NCI-H1092 treated with DMSO at 0.1 percent for 48 hours (cell line): ENCODE measurements around the gene LGALS12.
A peak's percentile ranks its signal among the peaks of the same experiment; 100 is the strongest.
"Not testable (repeated sequence)": the region's sequence is repeated elsewhere in the genome, so short reads cannot be mapped to it uniquely, and the experiment has no call there.

Experiments used
- DNase-seq: peaks from one replicate; lab custom pipeline; 2025; lab: John Stamatoyannopoulos, UW

Gene LGALS12

DNA sequence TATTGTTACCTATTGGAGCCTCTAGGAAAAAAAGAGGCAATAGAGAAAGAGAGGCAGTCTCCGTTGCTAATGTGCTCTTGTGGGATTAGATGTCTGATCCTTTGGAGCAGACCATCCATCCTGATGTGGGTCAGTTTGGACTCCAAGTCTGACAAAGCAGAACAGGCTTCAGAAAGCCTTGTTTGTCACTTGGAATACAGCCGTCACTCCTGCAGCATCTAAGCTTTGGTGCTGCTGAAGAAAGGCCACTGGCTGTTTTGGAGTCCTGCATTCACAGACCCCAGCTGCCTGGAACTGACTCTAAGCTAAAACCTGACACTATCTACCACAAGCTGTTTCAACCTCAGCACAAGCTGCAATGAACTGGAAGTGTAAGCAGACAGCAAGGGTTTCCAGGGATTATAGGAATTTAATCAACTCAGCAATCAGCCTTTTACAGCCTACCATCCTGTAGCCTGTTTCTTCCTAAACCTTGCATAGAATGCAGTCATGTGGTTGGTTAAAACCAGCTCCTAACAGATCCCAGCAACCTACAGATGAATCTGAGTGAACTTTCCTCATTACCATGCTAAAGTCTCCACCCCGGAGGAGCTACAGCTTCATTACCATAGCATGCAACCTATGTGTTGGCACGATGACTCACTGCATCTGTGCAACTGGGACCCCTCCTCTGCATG, 27.1 kb downstream of the LGALS12 start:
- DNase-seq = no peak

- DNase-seq = no peak
Observed at GRCh38 chr11:63534076-63534475, 28.2 kb downstream of the LGALS12 start.

GRCh38 chr11:63534895-63535461, 29.1 kb downstream of the LGALS12 start:
- no peak for DNase-seq

GRCh38 chr11:63535734-63536133, 29.9 kb downstream of the LGALS12 start:
- no peak for DNase-seq

DNA sequence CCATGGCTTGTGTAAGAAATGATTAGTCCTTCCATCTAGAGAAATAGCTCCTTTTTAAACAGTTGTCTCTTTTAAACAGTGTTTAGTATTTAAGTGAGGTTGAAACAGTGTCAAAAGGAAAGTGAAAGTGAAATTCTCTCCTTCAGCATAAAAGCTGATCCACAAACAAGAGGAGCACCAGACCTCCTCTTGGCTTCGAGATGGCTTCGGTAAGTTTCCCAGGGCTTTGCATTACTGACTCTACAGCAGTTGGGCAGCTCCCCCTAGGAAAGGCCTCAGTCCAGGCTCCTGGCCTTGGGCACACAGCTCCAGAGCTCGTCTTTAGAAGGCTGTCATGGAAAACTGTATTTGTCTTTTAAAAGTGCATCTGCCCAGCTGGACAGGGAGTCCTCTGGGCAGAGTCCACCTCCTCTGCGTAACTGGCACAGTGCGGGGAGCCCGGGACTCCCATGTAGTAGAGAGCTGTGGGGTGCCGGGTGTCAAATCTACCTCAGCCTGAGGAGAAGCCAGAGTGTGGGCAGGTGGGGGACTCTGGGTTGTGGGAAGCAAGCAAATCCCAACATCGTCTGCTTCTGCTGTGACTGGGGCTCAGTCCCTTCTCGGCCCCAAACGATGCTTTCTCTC, 30.9 kb downstream of the LGALS12 start, which contains the start of gene PLAAT4:
Gene PLAAT4 (plus strand): TSS at position 140 of the 624 bp plus-strand sequence. CDS start 61 bp downstream, at position 201.
- peak; percentile 85 for DNase-seq

GRCh38 chr11:63537293-63538101, 31.6 kb downstream of the LGALS12 start:
- DNase-seq = peak; percentile 97

GRCh38 chr11:63542506-63542905, 36.6 kb downstream of the LGALS12 start:
- DNase-seq = not testable (repeated sequence)

GRCh38 chr11:63543711-63544110, 37.8 kb downstream of the LGALS12 start:
- no peak for DNase-seq

- no peak for DNase-seq
Observed at GRCh38 chr11:63547061-63547460, 41.2 kb downstream of the LGALS12 start.

GRCh38 chr11:63548178-63548577, 42.3 kb downstream of the LGALS12 start:
- DNase-seq = no peak

GRCh38 chr11:63549411-63549810, 43.5 kb downstream of the LGALS12 start:
- DNase-seq = no peak

DNA sequence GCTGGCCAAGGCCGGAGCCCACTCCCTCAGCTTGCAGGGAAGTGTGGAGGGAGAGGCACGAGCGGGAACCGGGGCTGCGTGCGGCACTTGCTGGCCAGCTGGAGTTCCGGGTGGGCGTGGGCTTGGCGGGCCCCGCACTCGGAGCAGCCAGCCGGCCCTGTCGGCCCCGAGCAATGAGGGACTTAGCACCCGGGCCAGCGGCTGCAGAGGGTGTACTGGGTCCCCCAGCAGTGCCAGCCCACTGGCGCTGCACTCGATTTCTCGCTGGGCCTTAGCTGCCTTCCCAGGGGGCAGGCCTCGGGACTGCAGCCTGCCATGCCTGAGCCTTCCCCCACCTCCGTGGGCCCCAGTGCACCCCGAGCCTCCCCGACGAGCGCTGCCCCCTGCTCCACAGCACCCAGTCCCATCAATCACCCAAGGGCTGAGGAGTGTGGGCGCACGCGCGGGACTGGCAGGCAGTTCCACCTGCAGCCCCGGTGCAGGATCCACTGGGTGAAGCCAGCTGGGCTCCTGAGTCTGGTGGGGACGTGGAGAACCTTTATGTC, 44.3 kb downstream of the LGALS12 start:
- not testable (repeated sequence) for DNase-seq

- no peak for DNase-seq
Observed at GRCh38 chr11:63551091-63551888, 45.4 kb downstream of the LGALS12 start.

DNA sequence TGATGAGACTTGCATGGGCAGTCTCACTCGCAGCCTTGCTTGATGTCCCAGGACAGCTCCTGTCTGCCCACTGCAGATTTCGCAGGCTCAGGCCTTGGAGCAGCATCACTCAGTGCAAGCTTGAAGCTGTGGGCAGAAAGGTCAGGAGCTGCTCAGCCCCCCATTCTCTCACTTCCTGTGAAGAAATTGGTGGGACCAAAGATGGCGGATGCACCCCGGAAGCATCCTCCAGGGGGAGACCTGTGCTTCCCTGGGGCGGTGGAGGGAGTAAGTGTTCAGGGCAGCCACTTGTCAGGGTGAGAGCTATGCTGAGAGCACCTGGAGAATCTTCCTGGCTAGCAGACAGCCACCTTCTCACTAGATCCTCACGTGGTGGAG, 46.0 kb downstream of the LGALS12 start:
- no peak for DNase-seq

DNA sequence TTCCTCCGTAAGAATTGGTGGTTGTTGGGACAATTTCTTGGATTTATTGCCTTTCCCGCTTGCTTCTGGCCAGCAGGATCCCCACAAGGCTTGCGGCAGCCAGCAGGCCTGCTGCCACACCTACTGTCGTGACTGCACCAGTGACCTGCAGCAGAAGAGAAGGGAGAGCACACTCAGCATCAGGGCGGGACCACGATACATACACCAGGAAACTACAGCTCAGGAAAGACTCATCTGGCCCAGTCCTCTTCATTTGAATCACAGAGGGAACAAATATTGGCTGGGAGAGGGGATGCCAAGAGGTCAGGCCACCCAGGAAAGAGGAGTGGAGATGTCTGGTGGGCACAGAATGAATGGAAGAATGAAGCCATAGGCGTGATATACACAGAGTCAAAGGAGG, 47.0 kb downstream of the LGALS12 start:
- no peak for DNase-seq

DNA sequence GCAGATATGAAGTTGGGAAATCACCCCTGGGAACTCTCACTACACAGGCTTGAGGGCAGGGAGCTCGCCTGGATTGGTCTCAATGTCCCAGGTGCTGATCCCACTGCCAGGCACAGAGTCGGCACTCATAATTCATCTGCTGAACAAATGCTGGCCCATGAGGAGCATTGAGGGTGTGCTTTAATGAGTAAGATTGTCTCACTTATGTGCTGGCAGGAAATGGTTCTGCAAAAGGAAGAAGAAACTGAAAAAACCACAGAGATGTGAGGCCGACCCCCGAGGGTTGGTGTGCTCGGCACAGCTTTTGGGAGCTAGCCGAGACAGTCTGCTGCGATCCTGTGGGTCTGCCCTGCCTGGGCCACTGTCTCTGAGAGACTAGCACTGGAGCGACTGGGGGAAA, 47.9 kb downstream of the LGALS12 start:
- DNase-seq = no peak

GRCh38 chr11:63554877-63555223, 49.0 kb downstream of the LGALS12 start:
- no peak for DNase-seq

DNA sequence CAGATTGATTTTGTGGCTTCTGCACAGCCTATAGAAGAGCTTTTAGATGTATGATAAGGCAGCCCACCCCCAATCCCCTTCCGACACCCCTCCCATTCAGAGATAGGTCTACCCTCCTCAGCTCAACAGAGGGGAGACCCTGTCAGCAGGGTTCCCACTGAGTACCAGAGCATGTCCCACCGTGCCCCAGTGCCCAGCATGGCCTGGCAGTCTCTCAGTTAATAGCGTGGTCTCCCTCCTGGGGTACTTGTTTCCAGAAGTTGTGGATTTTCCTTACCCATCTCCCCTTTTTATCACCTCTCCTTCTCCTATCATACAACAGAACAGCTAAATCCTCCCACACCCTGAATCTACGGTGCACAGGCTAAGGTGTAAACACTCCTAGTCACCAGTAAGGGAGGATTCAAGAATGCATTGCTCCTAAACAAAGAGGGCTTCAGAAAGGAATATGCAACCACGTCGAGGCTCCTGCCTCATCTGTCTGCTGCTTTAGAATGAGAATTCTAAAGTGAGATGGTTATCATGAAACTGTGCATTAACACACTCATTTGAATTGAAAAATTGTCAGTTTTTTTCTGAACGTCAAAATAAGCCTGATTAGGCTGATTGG, 50.6 kb downstream of the LGALS12 start:
- no peak for DNase-seq

DNA sequence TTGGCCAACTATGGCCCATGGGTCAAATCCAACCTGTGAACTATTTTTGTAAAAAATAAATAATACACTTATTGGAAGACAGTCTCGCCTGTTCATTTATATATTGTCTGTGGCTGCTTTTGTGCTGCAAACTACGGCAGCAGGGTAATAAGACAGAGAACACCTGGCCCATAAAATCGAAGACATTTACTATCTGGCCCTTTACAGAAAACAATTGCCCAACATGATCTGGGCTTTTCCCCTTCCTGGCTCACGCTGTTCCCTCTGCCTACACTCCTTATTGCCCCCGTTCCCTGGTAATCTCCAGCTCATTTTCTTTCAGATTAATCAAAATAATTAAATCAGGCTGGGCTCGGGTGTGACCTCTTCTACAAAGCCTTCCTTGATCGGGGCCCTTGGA, 51.7 kb downstream of the LGALS12 start:
- DNase-seq = no peak

GRCh38 chr11:63558459-63559157, 52.7 kb downstream of the LGALS12 start:
- DNase-seq = no peak
